Lower lobe of right lung (tissue), 2 donors: ENCODE data around the gene C11orf58. TPM values are rescaled to one million over a fixed set of nuclear protein-coding genes. Genes with fewer than 3 reads are reported as not detected.

Experiments used
- ATAC-seq, 2 donors: fragments of 200-7000 bp; cut with Tn5 transposase; one replicate each; pipeline ENCODE4 v1.9.1; 2020 to 2022; ENCODE audit warnings: mild to moderate bottlenecking in 2 of 2, moderate library complexity in 2 of 2
- DNase-seq: peaks from one replicate; pipeline ENCODE4 v3.0.0-alpha.2; 2020
- H3K27ac ChIP-seq: fragments of 200-600 bp; one replicate; pipeline ENCODE4 v1.8.0; 2022
- H3K27me3 ChIP-seq: fragments of 200-600 bp; one replicate; pipeline ENCODE4 v1.8.0; 2022; ENCODE audit warnings: low read depth
- H3K36me3 ChIP-seq: fragments of 200-600 bp; one replicate; pipeline ENCODE4 v1.8.0; 2022; ENCODE audit warnings: mild to moderate bottlenecking
- H3K4me1 ChIP-seq: fragments of 200-600 bp; one replicate; pipeline ENCODE4 v1.8.0; 2022
- H3K4me3 ChIP-seq: fragments of 200-600 bp; one replicate; pipeline ENCODE4 v1.8.0; 2022; ENCODE audit warnings: mild to moderate bottlenecking
- H3K9me3 ChIP-seq: fragments of 200-600 bp; one replicate; pipeline ENCODE4 v1.8.0; 2022
- CTCF ChIP-seq: fragments of 200-600 bp; IDR thresholded peaks from one replicate; pipeline ENCODE4 v1.8.0; 2022; ENCODE audit warnings: antibody characterized with exemption, mild to moderate bottlenecking
- intact Hi-C: fragments of 100-400 bp; cut with DNase I; formaldehyde crosslinking; loops from one replicate; pipeline ENCODE4 v1.11.0; 2022
- total RNA-seq: library from RNA; stranded (reverse); fragmentation: NEBNext Ultra II Directional; extraction: Animal tissue kit (Norgen Biotek cat#: 25700); gene quantifications from one replicate; pipeline ENCODE4 v1.2.1, GENCODE V29; 2021
- donor health status: DM: no; HTN: yes; CAD: no; lungs with severe emphysema.

C11orf58 gene
- total RNA-seq, 1 donor from 2014 or later, result 104 TPM

GRCh38 chr11:16758382-16759024 is 20.1 kb downstream of the C11orf58 start:
- ATAC-seq (peak in 1 of 2 donors; percentile 23), DNase-seq (no peak)
- Histone ChIP-seq H3K9me3 (no peaks in the 10 kb centered on the region), H3K27me3 (no peaks in the 10 kb centered on the region), H3K27ac (no peak overlapping the region), H3K36me3 (peaks cover 47% of the 10 kb centered on the region), H3K4me1 (peaks cover 9% of the 10 kb centered on the region), H3K4me3 (no peak overlapping the region)
- no peak for TF ChIP-seq CTCF
- intact Hi-C loops, result no loop called here

GRCh38 chr11:16759857-16760508 is 21.5 kb downstream of the C11orf58 start:
- H3K36me3 ChIP-seq, result peaks cover 32% of the 10 kb centered on the region
- no peaks in the 10 kb centered on the region for H3K9me3 ChIP-seq
- TF ChIP-seq CTCF, result no peak
- ATAC-seq, result no peak
- no peak overlapping the region for H3K27ac ChIP-seq
- no peak overlapping the region for H3K4me3 ChIP-seq
- no peak for DNase-seq
- intact Hi-C loops, result no loop called here
- no peaks in the 10 kb centered on the region for H3K27me3 ChIP-seq
- peaks cover 9% of the 10 kb centered on the region for H3K4me1 ChIP-seq

- H3K9me3 ChIP-seq, result no peaks in the 10 kb centered on the region
- ATAC-seq (no peak), DNase-seq (no peak)
- H3K4me3 ChIP-seq, result no peak overlapping the region
- H3K4me1 ChIP-seq, result peaks cover 9% of the 10 kb centered on the region
- H3K27me3 ChIP-seq, result no peaks in the 10 kb centered on the region
- TF ChIP-seq CTCF, result no peak
- no peaks in the 10 kb centered on the region for H3K36me3 ChIP-seq
- intact Hi-C loops, result no loop called here
- no peak overlapping the region for H3K27ac ChIP-seq
Measured at GRCh38 chr11:16763746-16764145, 25.3 kb downstream of the C11orf58 start.

- DNase-seq (no peak), ATAC-seq (no peak)
- Histone ChIP-seq H3K4me1 (peaks cover 3% of the 10 kb centered on the region), H3K36me3 (no peaks in the 10 kb centered on the region), H3K27ac (no peak overlapping the region), H3K27me3 (no peaks in the 10 kb centered on the region), H3K9me3 (no peaks in the 10 kb centered on the region), H3K4me3 (no peak overlapping the region)
- intact Hi-C loops, result no loop called here
- TF ChIP-seq CTCF, result no peak
Measured at GRCh38 chr11:16764888-16765287, 26.4 kb downstream of the C11orf58 start.

GRCh38 chr11:16767137-16767536 is 28.7 kb downstream of the C11orf58 start:
- DNase-seq (no peak), ATAC-seq (no peak)
- no peaks in the 10 kb centered on the region for H3K4me1 ChIP-seq
- H3K27ac ChIP-seq, result no peak overlapping the region
- H3K27me3 ChIP-seq, result no peaks in the 10 kb centered on the region
- H3K9me3 ChIP-seq, result no peaks in the 10 kb centered on the region
- H3K36me3 ChIP-seq, result no peaks in the 10 kb centered on the region
- intact Hi-C loops, result no loop called here
- H3K4me3 ChIP-seq, result no peak overlapping the region
- TF ChIP-seq CTCF, result no peak
